ENCODE results near the gene STX1A. TPM values are rescaled to one million over a fixed set of nuclear protein-coding genes. Genes with fewer than 3 reads are reported as not detected.
A peak's percentile ranks its signal among the peaks of the same experiment; 100 is the strongest.

STX1A gene
- total and polyA plus RNA-seq, 7 donors = 1.8 to 24.6 (median 16.1) TPM

- WGBS, 2 donors = 60 to 61% methylated on average over 8 of the region's 8 CpGs
Observed at GRCh38 chr7:73761854-73762658, 42.6 kb upstream of the STX1A start.

DNA sequence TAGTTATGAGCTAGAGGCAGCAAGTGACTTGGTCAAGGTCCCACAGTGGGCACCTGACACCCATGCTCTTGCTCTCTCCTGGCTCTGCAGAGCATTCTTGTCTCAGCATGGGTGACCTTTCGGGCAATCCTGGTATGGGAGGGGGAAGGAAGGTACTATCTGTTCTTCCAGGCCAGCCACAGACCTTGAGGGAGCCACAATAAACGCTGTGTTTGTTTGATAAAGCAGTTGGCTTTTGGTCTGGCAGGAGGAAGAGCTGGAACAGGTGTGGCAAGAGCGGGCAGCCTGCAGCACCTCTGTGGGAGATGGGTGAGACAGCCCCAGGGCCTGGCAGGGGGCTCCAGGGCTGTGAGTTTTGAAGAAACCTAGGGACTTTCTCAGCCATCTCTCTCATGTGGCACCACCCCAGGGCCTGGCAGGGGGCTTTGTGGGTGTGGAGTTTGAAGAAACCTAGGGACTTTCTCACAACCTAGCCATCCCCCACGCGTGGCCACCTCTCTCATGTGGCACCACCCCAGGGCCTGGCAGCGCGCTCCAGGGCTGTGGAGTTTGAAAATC is 39.2 kb upstream of the STX1A start:
- intact Hi-C loops (cut with DNase I) = no loop called here
- Histone ChIP-seq H3K27ac (peak overlapping the region in 1 of 4 donors; percentile 12), H3K4me1 (no peaks in the 10 kb centered on the region), H3K9me3 (no peaks in the 10 kb centered on the region), H3K4me3 (no peak overlapping the region), H3K36me3 (no peaks in the 10 kb centered on the region), H3K27me3 (no peaks in the 10 kb centered on the region)
- TF ChIP-seq POLR2A (IDR thresholded peaks at IDR 0.05) = no peak
- no peak for TF ChIP-seq POLR2AphosphoS5 (IDR thresholded peaks at IDR 0.05)
- TF ChIP-seq EP300 (IDR thresholded peaks at IDR 0.05) = no peak
- TF ChIP-seq, protein P1, sequence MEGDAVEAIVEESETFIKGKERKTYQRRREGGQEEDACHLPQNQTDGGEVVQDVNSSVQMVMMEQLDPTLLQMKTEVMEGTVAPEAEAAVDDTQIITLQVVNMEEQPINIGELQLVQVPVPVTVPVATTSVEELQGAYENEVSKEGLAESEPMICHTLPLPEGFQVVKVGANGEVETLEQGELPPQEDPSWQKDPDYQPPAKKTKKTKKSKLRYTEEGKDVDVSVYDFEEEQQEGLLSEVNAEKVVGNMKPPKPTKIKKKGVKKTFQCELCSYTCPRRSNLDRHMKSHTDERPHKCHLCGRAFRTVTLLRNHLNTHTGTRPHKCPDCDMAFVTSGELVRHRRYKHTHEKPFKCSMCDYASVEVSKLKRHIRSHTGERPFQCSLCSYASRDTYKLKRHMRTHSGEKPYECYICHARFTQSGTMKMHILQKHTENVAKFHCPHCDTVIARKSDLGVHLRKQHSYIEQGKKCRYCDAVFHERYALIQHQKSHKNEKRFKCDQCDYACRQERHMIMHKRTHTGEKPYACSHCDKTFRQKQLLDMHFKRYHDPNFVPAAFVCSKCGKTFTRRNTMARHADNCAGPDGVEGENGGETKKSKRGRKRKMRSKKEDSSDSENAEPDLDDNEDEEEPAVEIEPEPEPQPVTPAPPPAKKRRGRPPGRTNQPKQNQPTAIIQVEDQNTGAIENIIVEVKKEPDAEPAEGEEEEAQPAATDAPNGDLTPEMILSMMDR (IDR thresholded peaks at IDR 0.05) = no peak
- 13 to 68% methylated on average over 7 of the region's 7 CpGs for WGBS, 2 donors
- DNase-seq = no peak

More at GRCh38 chr7:73761854-73762658, 42.6 kb upstream of the STX1A start:
- Histone ChIP-seq H3K4me1 (no peaks in the 10 kb centered on the region), H3K27me3 (no peaks in the 10 kb centered on the region), H3K27ac (no peak overlapping the region), H3K9me3 (no peaks in the 10 kb centered on the region), H3K4me3 (no peak overlapping the region), H3K36me3 (no peaks in the 10 kb centered on the region)
- no peak for TF ChIP-seq EP300 (IDR thresholded peaks at IDR 0.05)
- no peak for TF ChIP-seq POLR2A (IDR thresholded peaks at IDR 0.05)
- no peak for TF ChIP-seq POLR2AphosphoS5 (IDR thresholded peaks at IDR 0.05)
- TF ChIP-seq, protein P1 (IDR thresholded peaks at IDR 0.05) = no peak
- no peak for DNase-seq
- intact Hi-C loops (cut with DNase I) = no loop called here

DNA sequence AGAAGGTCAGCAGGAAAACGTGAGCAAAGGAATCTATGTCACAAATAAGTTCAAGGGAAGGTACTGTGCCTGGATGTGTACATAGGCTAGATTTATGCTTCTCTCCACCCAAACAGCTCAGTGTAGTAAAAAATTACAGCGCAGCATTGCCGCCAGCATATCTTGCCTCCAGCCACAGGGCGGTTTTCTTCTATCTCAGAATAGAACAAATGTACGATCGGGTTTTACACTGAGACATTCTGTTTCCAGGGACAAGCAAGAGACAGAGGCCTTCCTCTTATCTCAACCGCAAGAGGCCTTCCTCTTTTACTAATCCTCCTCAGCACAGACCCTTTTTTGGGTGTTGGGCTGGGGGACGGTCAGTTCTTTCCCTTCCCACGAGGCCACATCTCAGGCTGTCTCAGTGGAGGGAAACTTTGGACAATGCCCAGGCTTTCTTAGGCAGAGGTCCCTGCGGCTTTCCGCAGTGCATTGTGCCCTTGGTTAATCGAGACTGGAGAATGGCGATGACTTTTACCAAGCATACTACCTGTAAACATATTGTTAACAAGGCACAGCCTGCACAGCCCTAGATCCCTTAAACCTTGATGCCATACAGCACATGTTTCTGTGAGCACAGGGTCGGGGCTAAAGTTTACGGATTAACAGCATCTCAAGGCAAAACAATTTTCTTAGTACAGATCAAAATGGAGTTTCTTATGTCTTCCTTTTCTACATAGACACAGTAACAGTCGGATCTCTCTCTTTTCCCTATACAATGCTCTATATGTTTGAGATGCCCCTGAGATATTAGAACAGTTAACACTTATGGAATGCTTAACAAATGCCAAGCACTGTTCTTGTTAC is 30.7 kb upstream of the STX1A start:
- WGBS, 2 donors = 40 to 61% methylated on average over 16 of the region's 16 CpGs
- intact Hi-C loops (cut with DNase I) = no loop called here
- Histone ChIP-seq H3K4me1 (peaks cover 0 to 11% (median 9%) of the 10 kb centered on the region in 4 donors), H3K4me3 (no peak overlapping the region), H3K27ac (no peak overlapping the region), H3K9me3 (no peaks in the 10 kb centered on the region), H3K36me3 (no peaks in the 10 kb centered on the region), H3K27me3 (no peaks in the 10 kb centered on the region)
- TF ChIP-seq POLR2AphosphoS5 (IDR thresholded peaks at IDR 0.05) (no peak), EP300 (IDR thresholded peaks at IDR 0.05) (no peak), POLR2A (IDR thresholded peaks at IDR 0.05) (no peak)
- TF ChIP-seq, protein P1 (IDR thresholded peaks at IDR 0.05) = no peak
- DNase-seq = no peak

DNA sequence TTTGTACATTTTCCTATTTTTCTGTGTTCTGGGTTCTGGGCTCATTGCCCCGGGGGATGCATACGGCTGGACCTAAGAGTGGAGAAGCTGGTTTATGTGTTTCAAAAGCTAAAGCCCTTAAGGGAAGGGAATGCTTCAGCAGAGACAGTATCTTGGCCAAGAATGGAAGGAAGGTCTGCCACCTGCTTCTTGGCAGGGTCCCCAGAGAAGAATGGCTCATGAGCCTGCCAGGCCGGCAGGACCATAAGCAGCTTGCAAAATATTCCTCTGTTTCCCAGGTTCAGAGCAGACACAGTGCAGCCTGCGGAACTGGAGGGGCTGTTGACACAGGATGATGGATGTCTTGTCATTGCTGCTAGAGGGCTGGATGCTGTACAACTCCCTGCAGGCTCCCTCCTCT is 26.9 kb upstream of the STX1A start:
- peak in 1 of 4 donors; percentile 10 for TF ChIP-seq POLR2AphosphoS5 (IDR thresholded peaks at IDR 0.05)
- TF ChIP-seq, protein P1 (IDR thresholded peaks at IDR 0.05) = no peak
- Histone ChIP-seq H3K36me3 (no peaks in the 10 kb centered on the region), H3K27me3 (no peaks in the 10 kb centered on the region), H3K4me3 (no peak overlapping the region), H3K4me1 (peaks cover 0 to 19% (median 9%) of the 10 kb centered on the region in 4 donors), H3K9me3 (no peaks in the 10 kb centered on the region), H3K27ac (peak overlapping the region in 2 of 4 donors; percentile 28 to 68)
- no peak for DNase-seq
- WGBS, 2 donors = 27 to 63% methylated on average over 4 of the region's 4 CpGs
- intact Hi-C loops (cut with DNase I) = no loop called here

Data from sigmoid colon (tissue), 7 donors.